HG02571 (cell line): ENCODE results near the gene PPM1J.

Experiments
- ATAC-seq: cut with Tn5 transposase; IDR thresholded peaks from one replicate; pipeline ENCODE4 v1.9.1; 2021; ENCODE audit warnings: mild to moderate bottlenecking, moderate library complexity; ENCODE audit not compliant: unreplicated experiment

The PPM1J gene

GRCh38 chr1:112704934-112705627 lies 10.1 kb downstream of the PPM1J start:
- peak; percentile 55 for ATAC-seq

- no peak for ATAC-seq
Measured at GRCh38 chr1:112704391-112704933, 10.7 kb downstream of the PPM1J start.

- no peak for ATAC-seq
Measured at GRCh38 chr1:112703706-112704105, 11.4 kb downstream of the PPM1J start.

- no peak for ATAC-seq
Measured at GRCh38 chr1:112702420-112703261, 12.5 kb downstream of the PPM1J start.

GRCh38 chr1:112702067-112702395 lies 13.1 kb downstream of the PPM1J start:
- no peak for ATAC-seq

GRCh38 chr1:112701227-112702066 lies 13.7 kb downstream of the PPM1J start:
- ATAC-seq = no peak

GRCh38 chr1:112700290-112701226 lies 14.6 kb downstream of the PPM1J start:
- peak; percentile 36 for ATAC-seq

- no peak for ATAC-seq
Measured at GRCh38 chr1:112699425-112700144, 15.5 kb downstream of the PPM1J start.

- ATAC-seq = no peak
Measured at GRCh38 chr1:112698366-112699310, 16.5 kb downstream of the PPM1J start.

- no peak for ATAC-seq
Measured at GRCh38 chr1:112697781-112698201, 17.3 kb downstream of the PPM1J start.

GRCh38 chr1:112696578-112697314 lies 18.4 kb downstream of the PPM1J start:
- no peak for ATAC-seq

GRCh38 chr1:112695276-112695675 lies 19.9 kb downstream of the PPM1J start:
- ATAC-seq = no peak

- ATAC-seq = no peak
Measured at GRCh38 chr1:112694363-112694929, 20.7 kb downstream of the PPM1J start.

GRCh38 chr1:112693821-112694220 lies 21.3 kb downstream of the PPM1J start:
- ATAC-seq = no peak

- ATAC-seq = no peak
Measured at GRCh38 chr1:112692681-112693080, 22.5 kb downstream of the PPM1J start.

GRCh38 chr1:112689842-112690237 lies 25.3 kb downstream of the PPM1J start:
- no peak for ATAC-seq

GRCh38 chr1:112689196-112689841 lies 25.8 kb downstream of the PPM1J start:
- no peak for ATAC-seq
